Measurements from ENCODE around the gene TMCO4. TPM values are rescaled to one million over a fixed set of nuclear protein-coding genes. Genes with fewer than 3 reads are reported as not detected.

The TMCO4 gene
- total and polyA plus RNA-seq, 2 of the 8 experiments (the other 6 are each of a cell fraction or from before 2014, with no cell fraction given), result 3.0 to 3.1 TPM

GRCh38 chr1:19675797-19676196 lies 123.9 kb downstream of the TMCO4 start:
- no peak overlapping the region for H2BK15ac ChIP-seq (ENCODE audit: low read length)
- ChIA-PET CTCF (ENCODE audit: partially characterized antibody) (interaction anchor here (1.0 to 5.2 kb wide), 6 partner anchors 10 to 337 kb away, joined by 3 to 46 read pairs (median 8); no protein-coding TSS in a partner anchor), POLR2A (ENCODE audit: partially characterized antibody) (no interaction called here)
- no peak overlapping the region for H3K9ac ChIP-seq (replicated peaks in 1 of 4; ENCODE audit: extremely low read depth in 1 of 4, low read depth in 3 of 4, low read length in 3 of 4)
- no peak overlapping the region for H4K8ac ChIP-seq (ENCODE audit: extremely low read depth, insufficient read depth, low read length)
- no peaks in the 10 kb centered on the region for H3K79me2 ChIP-seq (ENCODE audit: control insufficient read depth in 1 of 2, insufficient read depth in 2 of 2, low read length in 2 of 2)
- H2BK20ac ChIP-seq (ENCODE audit: low read length), result no peak overlapping the region
- no peak overlapping the region for H3K4ac ChIP-seq (replicated peaks; ENCODE audit: insufficient read length, low read depth, low read length)
- TF ChIP-seq JUN (IDR thresholded peaks at IDR 0.05; ENCODE audit: low read depth, low read length) (no peak), JUND (IDR thresholded peaks at IDR 0.05; ENCODE audit: low read length) (no peak), YY1 (IDR thresholded peaks at IDR 0.05; ENCODE audit: low read depth, low read length) (no peak), POLR2A (IDR thresholded peaks at IDR 0.05; ENCODE audit: control extremely low read depth in 1 of 2, low read depth in 2 of 2, low read length in 2 of 2) (no peak), HDAC2 (IDR thresholded peaks at IDR 0.05; ENCODE audit: borderline replicate concordance in 1 of 2, low read depth in 2 of 2, low read length in 2 of 2) (no peak)
- TF ChIP-seq, protein P1, sequence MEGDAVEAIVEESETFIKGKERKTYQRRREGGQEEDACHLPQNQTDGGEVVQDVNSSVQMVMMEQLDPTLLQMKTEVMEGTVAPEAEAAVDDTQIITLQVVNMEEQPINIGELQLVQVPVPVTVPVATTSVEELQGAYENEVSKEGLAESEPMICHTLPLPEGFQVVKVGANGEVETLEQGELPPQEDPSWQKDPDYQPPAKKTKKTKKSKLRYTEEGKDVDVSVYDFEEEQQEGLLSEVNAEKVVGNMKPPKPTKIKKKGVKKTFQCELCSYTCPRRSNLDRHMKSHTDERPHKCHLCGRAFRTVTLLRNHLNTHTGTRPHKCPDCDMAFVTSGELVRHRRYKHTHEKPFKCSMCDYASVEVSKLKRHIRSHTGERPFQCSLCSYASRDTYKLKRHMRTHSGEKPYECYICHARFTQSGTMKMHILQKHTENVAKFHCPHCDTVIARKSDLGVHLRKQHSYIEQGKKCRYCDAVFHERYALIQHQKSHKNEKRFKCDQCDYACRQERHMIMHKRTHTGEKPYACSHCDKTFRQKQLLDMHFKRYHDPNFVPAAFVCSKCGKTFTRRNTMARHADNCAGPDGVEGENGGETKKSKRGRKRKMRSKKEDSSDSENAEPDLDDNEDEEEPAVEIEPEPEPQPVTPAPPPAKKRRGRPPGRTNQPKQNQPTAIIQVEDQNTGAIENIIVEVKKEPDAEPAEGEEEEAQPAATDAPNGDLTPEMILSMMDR (IDR thresholded peaks at IDR 0.05; ENCODE audit: control extremely low read depth in 1 of 3, insufficient read depth in 1 of 3, low read depth in 1 of 3, low read length in 3 of 3), result no peak
- no peak overlapping the region for H3K4me3 ChIP-seq (ENCODE audit: extremely low read depth in 1 of 4, insufficient read depth in 2 of 4, low read depth in 3 of 4, low read length in 4 of 4)
- H3K18ac ChIP-seq (ENCODE audit: extremely low read depth, low read length), result no peak overlapping the region
- H2AFZ ChIP-seq (ENCODE audit: low read length), result no peak overlapping the region
- no peaks in the 10 kb centered on the region for H3K9me3 ChIP-seq (ENCODE audit: insufficient read depth in 2 of 2, low read depth in 1 of 2, low read length in 1 of 2)
- H2BK5ac ChIP-seq (ENCODE audit: low read depth, low read length), result no peak overlapping the region
- H3K27me3 ChIP-seq (replicated peaks in 1 of 4; ENCODE audit: control insufficient read depth in 3 of 4, extremely low read depth in 1 of 4, insufficient read depth in 3 of 4, low read length in 3 of 4), result no peaks in the 10 kb centered on the region; a peak in 2 of 7 replicates
- H3K23ac ChIP-seq (ENCODE audit: insufficient read length), result no peak overlapping the region
- peaks cover 0 to 7% (median 2%) of the 10 kb centered on the region in 4 experiments; a peak in 1 of 7 replicates for H3K4me1 ChIP-seq (replicated peaks in 1 of 4; ENCODE audit: control insufficient read depth in 3 of 4, insufficient read depth in 4 of 4, low read length in 3 of 4)
- no peak overlapping the region for H3K14ac ChIP-seq (ENCODE audit: insufficient read length)
- H2BK12ac ChIP-seq (ENCODE audit: low read depth, low read length), result no peak overlapping the region
- H4K20me1 ChIP-seq (replicated peaks in 1 of 2; ENCODE audit: control insufficient read depth in 1 of 2, insufficient read depth in 2 of 2, low read length in 2 of 2), result peaks cover 0 to 3% of the 10 kb centered on the region in 2 experiments
- WGBS, 2 experiments (ENCODE audit: extremely low coverage in 1 of 2, insufficient coverage in 1 of 2, insufficient read length in 1 of 2, insufficient replicate concordance in 2 of 2, low coverage in 1 of 2, low lambda C conversion rate in 2 of 2, missing lambda C conversion rate in 1 of 2), result 68% methylated on average over 5 of the region's 5 CpGs; no CpG with 5 or more reads in 1 of the 2 experiments
- FAIRE-seq (no peak), DNase-seq (ENCODE audit: low read depth in 1 of 2, low spot score in 2 of 2) (no peak)
- H2AK5ac ChIP-seq (ENCODE audit: low read depth, low read length), result no peak overlapping the region
- no peaks in the 10 kb centered on the region; the same call in 1 of the 2 replicates for H3K23me2 ChIP-seq (ENCODE audit: low read depth, low read length)
- no peak overlapping the region for H3K4me2 ChIP-seq (ENCODE audit: insufficient read depth in 1 of 2, low read depth in 2 of 2, low read length in 2 of 2)
- no peaks in the 10 kb centered on the region for H3K36me3 ChIP-seq (ENCODE audit: control insufficient read depth in 2 of 4, insufficient read depth in 4 of 4, low read length in 3 of 4)
- H2BK120ac ChIP-seq (replicated peaks; ENCODE audit: low read depth, low read length), result no peak overlapping the region
- H3K79me1 ChIP-seq (ENCODE audit: low read depth, low read length), result no peaks in the 10 kb centered on the region
- H3K27ac ChIP-seq (ENCODE audit: low read depth, low read length), result no peak overlapping the region
- no peak overlapping the region for H4K91ac ChIP-seq (replicated peaks; ENCODE audit: insufficient read length, low read length)
- H4K5ac ChIP-seq (ENCODE audit: insufficient read length, low read depth, low read length), result no peak overlapping the region
- H3K56ac ChIP-seq (replicated peaks; ENCODE audit: insufficient read length, low read depth, low read length), result no peak overlapping the region

All from H1 (cell line).